ENCODE data around the gene LRP2BP.
"Not testable (repeated sequence)": the region's sequence is repeated elsewhere in the genome, so short reads cannot be mapped to it uniquely, and the experiment has no call there.

LRP2BP gene

GRCh38 chr4:185361872-185362271, 33.9 kb downstream of the LRP2BP start:
- DNase-seq (ENCODE audit: low read depth, low spot score): no peak

GRCh38 chr4:185359767-185360446, 35.8 kb downstream of the LRP2BP start:
- DNase-seq (ENCODE audit: low read depth, low spot score): peak; percentile 35

GRCh38 chr4:185358959-185359358, 36.8 kb downstream of the LRP2BP start:
- DNase-seq (ENCODE audit: low read depth, low spot score): peak; percentile 59

GRCh38 chr4:185358514-185358913, 37.2 kb downstream of the LRP2BP start:
- no peak for DNase-seq (ENCODE audit: low read depth, low spot score)

- no peak for DNase-seq (ENCODE audit: low read depth, low spot score)
Observed at GRCh38 chr4:185357733-185358440, 37.8 kb downstream of the LRP2BP start.

- no peak for DNase-seq (ENCODE audit: low read depth, low spot score)
Observed at GRCh38 chr4:185357211-185357610, 38.5 kb downstream of the LRP2BP start.

GRCh38 chr4:185352741-185353140, 43.0 kb downstream of the LRP2BP start:
- DNase-seq (ENCODE audit: low read depth, low spot score): no peak

GRCh38 chr4:185352202-185352601, 43.5 kb downstream of the LRP2BP start:
- no peak for DNase-seq (ENCODE audit: low read depth, low spot score)

- DNase-seq (ENCODE audit: low read depth, low spot score): no peak
Observed at GRCh38 chr4:185351691-185352090, 44.0 kb downstream of the LRP2BP start.

- DNase-seq (ENCODE audit: low read depth, low spot score): no peak
Observed at GRCh38 chr4:185346975-185347601, 48.6 kb downstream of the LRP2BP start.

GRCh38 chr4:185344743-185345538, 50.8 kb downstream of the LRP2BP start:
- no peak for DNase-seq (ENCODE audit: low read depth, low spot score)

GRCh38 chr4:185343726-185344581, 51.8 kb downstream of the LRP2BP start:
- no peak for DNase-seq (ENCODE audit: low read depth, low spot score)

GRCh38 chr4:185341841-185342240, 53.9 kb downstream of the LRP2BP start:
- no peak for DNase-seq (ENCODE audit: low read depth, low spot score)

- no peak for DNase-seq (ENCODE audit: low read depth, low spot score)
Observed at GRCh38 chr4:185341377-185341776, 54.3 kb downstream of the LRP2BP start.

GRCh38 chr4:185339941-185340340, 55.8 kb downstream of the LRP2BP start:
- no peak for DNase-seq (ENCODE audit: low read depth, low spot score)

- no peak for DNase-seq (ENCODE audit: low read depth, low spot score)
Observed at GRCh38 chr4:185335579-185335978, 60.1 kb downstream of the LRP2BP start.

- no peak for DNase-seq (ENCODE audit: low read depth, low spot score)
Observed at GRCh38 chr4:185334326-185334725, 61.4 kb downstream of the LRP2BP start.

- DNase-seq (ENCODE audit: low read depth, low spot score): no peak
Observed at GRCh38 chr4:185332575-185333464, 62.9 kb downstream of the LRP2BP start.

- not testable (repeated sequence) for DNase-seq (ENCODE audit: low read depth, low spot score)
Observed at GRCh38 chr4:185329879-185330510, 65.7 kb downstream of the LRP2BP start.

GRCh38 chr4:185328586-185328985, 67.1 kb downstream of the LRP2BP start:
- DNase-seq (ENCODE audit: low read depth, low spot score): no peak
